IMR-90 (cell line): Measurements from ENCODE around the gene TYRO3.

Experiments
- POLR2A ChIP-seq: IDR thresholded peaks from 2 replicates; pipeline ENCODE4 v1.6.1; 2012; ENCODE audit warnings: mild to moderate bottlenecking, low read depth, low read length
- RAD21 ChIP-seq: IDR thresholded peaks from 2 replicates; pipeline ENCODE4 v1.6.1; 2012; ENCODE audit warnings: low read length, improper control_type of control experiment

DNA sequence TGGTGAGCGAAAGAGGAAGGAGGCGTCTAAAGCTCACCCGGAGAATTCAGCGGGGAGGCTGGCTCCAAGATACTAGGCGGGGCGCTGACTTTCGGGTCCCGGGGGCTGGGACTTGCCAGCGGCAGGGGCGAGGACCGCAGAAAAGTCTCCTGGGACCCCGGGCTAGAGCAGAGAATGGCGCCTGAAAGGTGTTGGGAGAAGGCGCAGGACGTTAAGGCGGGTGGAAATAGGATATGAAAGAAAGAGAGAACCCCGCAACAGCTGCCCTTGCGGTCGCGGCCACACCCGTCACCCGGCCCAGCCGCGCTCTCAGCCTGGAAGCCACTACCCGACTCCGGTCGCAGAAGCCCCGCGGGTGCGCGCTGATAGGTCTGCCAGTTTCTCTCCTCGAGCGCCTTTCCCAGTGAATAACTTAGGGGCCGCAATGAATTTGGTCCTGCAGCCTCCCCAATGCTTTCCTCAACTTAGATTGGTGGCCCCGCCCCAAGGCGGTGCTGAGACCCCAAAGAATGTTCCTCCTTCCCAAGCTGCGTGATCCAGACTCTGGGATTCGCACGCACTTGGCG lies 46.0 kb upstream of the TYRO3 start:
- TF ChIP-seq POLR2A (no peak), RAD21 (no peak)
